Raji (cell line): ENCODE data around the gene SELENOM.

Experiments
- POLR2A ChIP-seq: IDR thresholded peaks from 2 replicates; pipeline ENCODE4 v1.6.1; 2011; ENCODE audit warnings: low read depth, low read length, control low read depth; ENCODE audit not compliant: insufficient read depth

SELENOM gene

DNA sequence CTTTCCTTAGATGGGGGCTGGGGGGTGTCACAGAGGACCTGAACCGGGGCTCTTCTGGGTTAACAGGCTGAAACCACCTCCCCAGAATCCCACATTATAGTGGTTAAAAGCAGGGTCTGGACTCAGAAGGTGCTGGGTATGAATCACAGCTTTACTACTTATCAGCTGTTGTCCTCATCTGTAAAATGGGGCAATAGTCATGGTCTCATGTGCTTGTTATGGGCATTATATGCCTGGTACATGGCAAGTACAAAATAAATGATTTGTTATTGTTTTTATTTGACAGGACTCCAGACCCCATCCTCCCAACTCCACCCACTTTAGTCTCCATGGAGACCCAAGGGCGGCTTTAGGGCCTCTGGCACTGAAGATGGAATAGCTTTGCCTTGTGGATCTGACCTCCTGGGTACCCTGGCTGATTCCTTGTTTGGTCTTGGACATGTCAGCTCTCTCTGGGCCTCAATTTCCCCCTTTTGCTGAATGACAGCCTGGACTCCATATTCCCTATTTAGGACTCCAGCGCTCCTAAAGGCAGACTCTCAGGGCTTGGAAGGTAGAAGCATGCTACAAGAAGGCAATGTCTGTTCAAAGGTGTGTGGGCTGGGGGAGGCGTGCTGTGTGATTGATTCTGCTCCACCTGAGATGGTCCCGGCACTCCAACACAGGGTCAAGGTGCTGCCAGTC, 27.1 kb downstream of the SELENOM start:
- no peak for TF ChIP-seq POLR2A

GRCh38 chr22:31079095-31079642, 28.2 kb downstream of the SELENOM start:
- TF ChIP-seq POLR2A, result no peak

DNA sequence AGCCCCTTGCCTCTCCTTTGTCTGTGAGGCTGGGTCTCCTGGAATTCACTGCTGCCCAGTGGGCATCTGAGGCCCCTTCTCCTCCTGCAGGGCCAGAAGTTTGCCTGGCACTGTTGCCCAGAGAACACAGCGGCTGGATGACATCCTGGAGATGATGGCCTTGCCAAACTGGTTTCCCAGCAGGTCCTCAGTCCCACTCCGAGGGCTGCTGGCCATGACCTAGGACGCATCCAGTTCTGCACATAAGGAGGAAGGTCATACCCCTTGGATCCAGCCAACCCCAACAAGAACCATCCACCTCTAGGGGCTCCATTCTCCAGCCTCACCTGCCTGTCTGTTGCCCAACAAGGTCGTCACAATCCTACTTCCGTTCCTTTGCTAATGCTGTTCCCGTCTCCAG, 29.7 kb downstream of the SELENOM start:
- no peak for TF ChIP-seq POLR2A

DNA sequence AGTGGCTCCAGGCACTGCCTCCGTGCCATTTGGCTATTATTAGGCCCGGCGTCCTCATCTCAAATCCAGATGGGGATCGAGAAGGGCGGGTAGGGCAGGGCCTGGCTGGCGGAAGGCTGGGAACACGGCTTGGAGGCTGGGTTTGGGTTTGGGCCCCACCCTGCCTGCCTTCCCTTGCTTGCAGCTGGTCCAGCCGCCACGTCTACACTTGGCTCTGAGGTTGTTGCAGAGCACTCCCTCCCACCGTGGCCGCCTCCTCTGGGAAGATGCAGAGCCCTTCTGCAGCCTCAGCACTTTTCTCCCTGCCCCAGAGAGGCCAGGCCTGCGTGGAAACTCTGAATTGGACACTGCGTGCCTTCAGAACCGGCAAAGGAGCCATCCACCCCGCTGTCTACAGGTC, 31.4 kb downstream of the SELENOM start:
- no peak for TF ChIP-seq POLR2A

DNA sequence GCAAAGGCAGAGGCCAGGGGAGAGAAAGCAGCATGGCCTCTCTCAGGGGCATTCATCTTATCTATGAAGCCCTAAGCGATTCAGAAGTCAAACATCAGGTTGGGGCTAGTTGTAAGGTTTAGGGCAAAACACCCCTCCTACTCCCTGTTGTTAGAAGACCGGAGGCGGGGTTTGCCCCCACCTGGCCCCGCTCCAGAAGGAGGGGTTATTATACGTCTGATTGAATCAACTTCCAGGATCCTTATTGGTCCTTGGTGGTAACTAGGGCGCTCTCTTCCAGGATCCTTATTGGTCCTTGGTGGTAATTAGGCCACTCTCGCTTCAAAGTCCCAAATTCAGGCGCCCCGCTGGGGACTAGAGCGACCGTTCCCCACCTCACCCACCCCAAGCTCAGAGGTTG, 38.4 kb downstream of the SELENOM start:
- TF ChIP-seq POLR2A, result no peak

DNA sequence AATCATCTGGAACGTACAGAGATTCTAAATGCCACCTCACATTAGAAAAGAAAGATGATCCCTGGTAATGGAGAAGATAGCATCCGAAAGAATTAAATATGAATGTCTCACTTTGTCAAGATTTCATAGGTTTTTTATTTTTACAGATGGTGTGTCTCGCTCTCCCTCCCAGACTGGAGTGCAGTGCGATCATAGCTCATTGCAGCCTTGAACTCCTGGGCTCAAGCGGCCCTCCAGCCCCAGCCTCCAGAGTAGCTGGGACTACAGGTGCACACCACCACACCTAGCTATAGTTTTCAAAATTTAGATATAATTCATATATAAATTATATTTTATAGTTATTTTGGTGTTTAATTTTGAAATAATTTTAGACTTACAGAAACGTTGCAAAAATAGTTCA, 43.0 kb downstream of the SELENOM start:
- TF ChIP-seq POLR2A, result no peak

DNA sequence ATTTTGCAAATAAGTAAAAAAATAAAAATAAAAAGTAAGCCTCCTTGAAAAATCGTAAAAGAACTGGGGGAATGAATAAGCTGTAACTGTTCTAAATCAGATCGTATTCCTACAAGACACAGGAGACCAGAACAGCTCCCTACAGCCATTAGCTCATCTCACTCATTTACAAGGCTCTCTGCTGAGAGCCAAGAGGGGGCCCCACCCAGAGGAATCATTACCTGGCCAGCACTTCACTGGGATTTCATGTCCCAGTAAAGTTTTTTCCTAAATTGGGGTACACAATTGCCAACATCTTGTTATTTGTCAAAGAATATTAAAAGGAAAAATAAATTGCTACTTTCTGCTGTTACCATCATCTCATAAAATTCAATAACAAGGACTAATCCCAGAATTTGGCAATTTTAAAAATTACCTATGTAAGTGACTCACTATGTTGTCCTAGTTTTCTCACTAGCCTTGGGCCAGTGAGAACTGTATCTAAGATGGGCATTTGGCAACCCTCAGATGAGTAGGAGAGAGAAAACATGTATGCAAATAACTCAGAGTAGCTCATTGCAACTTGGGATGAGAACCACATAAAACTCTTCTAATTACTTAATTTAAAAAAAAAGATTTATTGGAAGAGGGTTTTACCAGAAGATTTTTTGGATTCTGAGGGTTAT, 44.7 kb downstream of the SELENOM start:
- no peak for TF ChIP-seq POLR2A

- TF ChIP-seq POLR2A, result no peak
Measured at GRCh38 chr22:31056986-31057599, 50.3 kb downstream of the SELENOM start.

- TF ChIP-seq POLR2A, result no peak
Measured at GRCh38 chr22:31055635-31056159, 51.7 kb downstream of the SELENOM start.

GRCh38 chr22:31055117-31055634, 52.2 kb downstream of the SELENOM start:
- TF ChIP-seq POLR2A, result no peak
